H9 (cell line): Measurements from ENCODE around the gene MICALL1. TPM values are rescaled to one million over a fixed set of nuclear protein-coding genes. Genes with fewer than 3 reads are reported as not detected.

Experiments used
- DNase-seq: peaks from one replicate; pipeline ENCODE4 v3.0.0-alpha.2; 2017
- H2AFZ ChIP-seq: one replicate; pipeline ENCODE4 v1.6.1; 2013; ENCODE audit warnings: mild to moderate bottlenecking, low read length, control low read depth, moderate library complexity
- H2AK5ac ChIP-seq: 2 replicates; pipeline ENCODE4 v1.6.1; 2013; ENCODE audit warnings: low read length, control low read depth, mixed read lengths; ENCODE audit not compliant: insufficient read length
- H2BK120ac ChIP-seq: one replicate; pipeline ENCODE4 v1.6.1; 2013; ENCODE audit warnings: low read depth, mild to moderate bottlenecking, low read length, control low read depth, inconsistent platforms; ENCODE audit not compliant: poor library complexity, severe bottlenecking
- H2BK12ac ChIP-seq: 2 replicates; pipeline ENCODE4 v1.6.1; 2013; ENCODE audit warnings: low read length, control low read depth, mixed read lengths, low read depth; ENCODE audit not compliant: insufficient read length
- H2BK15ac ChIP-seq: 2 replicates; pipeline ENCODE4 v1.6.1; 2013; ENCODE audit warnings: low read depth, low read length, control low read depth
- H2BK20ac ChIP-seq: one replicate; pipeline ENCODE4 v1.6.1; 2013; ENCODE audit warnings: low read depth, mild to moderate bottlenecking, low read length, control low read depth, inconsistent platforms; ENCODE audit not compliant: poor library complexity, severe bottlenecking
- H2BK5ac ChIP-seq: 2 replicates; pipeline ENCODE4 v1.6.1; 2013; ENCODE audit warnings: low read length, control low read depth, mixed read lengths; ENCODE audit not compliant: insufficient read length
- H3K14ac ChIP-seq: 2 replicates; pipeline ENCODE4 v1.6.1; 2013; ENCODE audit warnings: low read length, control low read depth; ENCODE audit not compliant: insufficient read depth
- H3K18ac ChIP-seq: 2 replicates; pipeline ENCODE4 v1.6.1; 2013; ENCODE audit warnings: low read depth, mild to moderate bottlenecking, mixed read lengths, low read length, control low read depth; ENCODE audit not compliant: insufficient read length
- H3K23ac ChIP-seq: 2 replicates; pipeline ENCODE4 v1.6.1; 2013; ENCODE audit warnings: low read length, control low read depth, mixed read lengths, low read depth; ENCODE audit not compliant: insufficient read length
- H3K23me2 ChIP-seq: 2 replicates; pipeline ENCODE4 v1.6.1; 2013; ENCODE audit warnings: low read depth, mild to moderate bottlenecking, mixed read lengths, low read length, control low read depth; ENCODE audit not compliant: insufficient read length, poor library complexity, severe bottlenecking
- H3K27ac ChIP-seq: 2 replicates; pipeline ENCODE4 v1.5.1; 2013; ENCODE audit warnings: low read length, control low read depth, mixed read lengths, low read depth; ENCODE audit not compliant: insufficient read length
- H3K27me3 ChIP-seq: 2 replicates; pipeline ENCODE4 v1.6.1; 2013; ENCODE audit warnings: low read length, control low read depth, inconsistent platforms; ENCODE audit not compliant: insufficient read depth
- H3K4ac ChIP-seq: 2 replicates; pipeline ENCODE4 v1.6.1; 2013; ENCODE audit warnings: low read depth, mild to moderate bottlenecking, control low read depth, inconsistent platforms, low read length, moderate library complexity
- H3K4me1 ChIP-seq: 2 replicates; pipeline ENCODE4 v1.6.1; 2013; ENCODE audit warnings: low read length, control low read depth, inconsistent platforms; ENCODE audit not compliant: insufficient read depth
- H3K4me2 ChIP-seq: 2 replicates; pipeline ENCODE4 v1.6.1; 2013; ENCODE audit warnings: low read length, control low read depth, mixed read lengths; ENCODE audit not compliant: insufficient read length, insufficient read depth
- H3K56ac ChIP-seq: 2 replicates; pipeline ENCODE4 v1.6.1; 2013; ENCODE audit warnings: low read depth, mild to moderate bottlenecking, mixed read lengths, low read length, control low read depth; ENCODE audit not compliant: insufficient read length
- H3K79me1 ChIP-seq: 2 replicates; pipeline ENCODE4 v1.6.1; 2013; ENCODE audit warnings: low read depth, mild to moderate bottlenecking, moderate library complexity, low read length, control low read depth, inconsistent platforms; ENCODE audit not compliant: insufficient read depth, poor library complexity, severe bottlenecking
- H3K79me2 ChIP-seq: 2 replicates; pipeline ENCODE4 v1.6.1; 2013; ENCODE audit warnings: low read length, control low read depth, inconsistent platforms; ENCODE audit not compliant: insufficient read depth
- H3K9ac ChIP-seq: 2 replicates; pipeline ENCODE4 v1.6.1; 2013; ENCODE audit warnings: low read length, control low read depth, mixed read lengths; ENCODE audit not compliant: insufficient read length; ENCODE audit errors: extremely low read depth
- H3K9me3 ChIP-seq: one replicate; pipeline ENCODE4 v1.6.1; 2013; ENCODE audit warnings: low read depth, low read length, inconsistent platforms; ENCODE audit not compliant: control insufficient read depth
- H3T11ph ChIP-seq: one replicate; pipeline ENCODE4 v1.6.1; 2013; ENCODE audit warnings: mild to moderate bottlenecking, low read length, control low read depth, inconsistent platforms
- H4K20me1 ChIP-seq: one replicate; pipeline ENCODE4 v1.6.1; 2013; ENCODE audit not compliant: control insufficient read depth, insufficient read length, insufficient read depth
- H4K5ac ChIP-seq: 2 replicates; pipeline ENCODE4 v1.6.1; 2013; ENCODE audit warnings: low read depth, mild to moderate bottlenecking, mixed read lengths, low read length, control low read depth; ENCODE audit not compliant: insufficient read length
- H4K8ac ChIP-seq: replicated peaks from 2 replicates; pipeline ENCODE4 v1.6.1; 2013; ENCODE audit warnings: low read length, control low read depth, mixed read lengths, low read depth; ENCODE audit not compliant: insufficient read length
- H4K91ac ChIP-seq: 2 replicates; pipeline ENCODE4 v1.6.1; 2013; ENCODE audit warnings: low read depth, mild to moderate bottlenecking, moderate library complexity, mixed read lengths, low read length, control low read depth; ENCODE audit not compliant: insufficient read length
- H3K27ac Mint-ChIP-seq, 3 experiments: 2 replicates in 2 of 3; 3 replicates in 1 of 3; pipeline ENCODE4 v1.8.0; 2020 to 2021; ENCODE audit warnings: mixed read lengths in 3 of 3, mild to moderate bottlenecking in 1 of 3, moderate library complexity in 1 of 3
- H3K27me3 Mint-ChIP-seq: 2 replicates; pipeline ENCODE4 v1.8.0; 2021; ENCODE audit warnings: low read depth, mild to moderate bottlenecking, moderate library complexity, mixed read lengths
- H3K36me3 Mint-ChIP-seq, 3 experiments: 2 replicates in 2 of 3; 3 replicates in 1 of 3; pipeline ENCODE4 v1.8.0; 2020 to 2021; ENCODE audit warnings: low read depth in 3 of 3, mixed read lengths in 3 of 3; ENCODE audit not compliant: insufficient read depth in 1 of 3
- H3K4me1 Mint-ChIP-seq, 2 experiments: 2 replicates each; pipeline ENCODE4 v1.8.0; 2020; ENCODE audit warnings: mixed read lengths in 2 of 2
- H3K4me3 Mint-ChIP-seq, 2 experiments: 2 replicates in 1 of 2; 3 replicates in 1 of 2; pipeline ENCODE4 v1.8.0; 2020 to 2021; ENCODE audit warnings: mild to moderate bottlenecking in 2 of 2, mixed read lengths in 2 of 2, moderate library complexity in 1 of 2
- H3K9me3 Mint-ChIP-seq, 2 experiments: 2 replicates in 1 of 2; 3 replicates in 1 of 2; pipeline ENCODE4 v1.8.0; 2020; ENCODE audit warnings: mild to moderate bottlenecking in 2 of 2, mixed read lengths in 2 of 2, moderate library complexity in 1 of 2
- CTCF ChIP-seq: fragments of 200-600 bp; sonication (generic); conservative IDR thresholded peaks from 3 replicates; pipeline ENCODE4 v1.8.0; 2021; ENCODE audit warnings: antibody characterized with exemption, mild to moderate bottlenecking
- WGBS: extraction: QIAGEN DNeasy Blood & Tissue Kit; methylation state at CpG from one replicate; pipeline ENCODE4 v1.1.7; 2013; ENCODE audit warnings: missing lambda C conversion rate, low lambda C conversion rate, mixed read lengths; ENCODE audit not compliant: insufficient read length; ENCODE audit errors: extremely low coverage; 5-methylcytosine and 5-hydroxymethylcytosine counted together
- total RNA-seq: library from RNA; stranded (reverse); gene quantifications from 2 replicates; pipeline ENCODE4 v1.2.1, GENCODE V29; 2021

Gene MICALL1
- total RNA-seq, 1 experiment from 2014 or later = 33.3 TPM

- Mint-ChIP-seq H3K4me1 (0 out of 4 replicates have a peak, but pooled peaks cover 0 to 3% of the 10 kb centered on the region in 2 experiments), H3K4me3 (no peak overlapping the region), H3K36me3 (peaks cover 0 to 48% (median 23%) of the 10 kb centered on the region in 3 experiments; a peak in 6 of 7 replicates), H3K9me3 (no peaks in the 10 kb centered on the region), H3K27me3 (no peaks in the 10 kb centered on the region), H3K27ac (no peak overlapping the region)
- H2AK5ac ChIP-seq = no peak overlapping the region
- H2BK120ac ChIP-seq = no peak overlapping the region
- H2BK5ac ChIP-seq = no peak overlapping the region
- no peak overlapping the region for H4K5ac ChIP-seq
- no peak overlapping the region for H3K18ac ChIP-seq
- no peaks in the 10 kb centered on the region for H3K79me1 ChIP-seq
- no peak overlapping the region for H3K4ac ChIP-seq
- no peaks in the 10 kb centered on the region for H3K4me1 ChIP-seq
- no peak overlapping the region for H2AFZ ChIP-seq
- no CpG with 5 or more reads among the region's 3 CpGs for WGBS
- no peak overlapping the region for H3K9ac ChIP-seq
- H3K9me3 ChIP-seq = no peaks in the 10 kb centered on the region
- no peak overlapping the region for H3K4me2 ChIP-seq
- H4K20me1 ChIP-seq = no peaks in the 10 kb centered on the region
- no peak for TF ChIP-seq CTCF
- no peak overlapping the region for H2BK12ac ChIP-seq
- no peak overlapping the region for H3T11ph ChIP-seq
- no peak overlapping the region for H2BK20ac ChIP-seq
- H4K8ac ChIP-seq = no peak overlapping the region
- H3K23me2 ChIP-seq = peaks cover 2% of the 10 kb centered on the region
- H3K27me3 ChIP-seq = no peaks in the 10 kb centered on the region
- no peak overlapping the region for H3K14ac ChIP-seq
- DNase-seq = no peak
- H4K91ac ChIP-seq = no peak overlapping the region
- no peak overlapping the region for H3K23ac ChIP-seq
- no peak overlapping the region for H2BK15ac ChIP-seq
- H3K27ac ChIP-seq = no peak overlapping the region
- no peaks in the 10 kb centered on the region for H3K79me2 ChIP-seq
- no peak overlapping the region for H3K56ac ChIP-seq
Measured at GRCh38 chr22:37925330-37925729, 19.2 kb downstream of the MICALL1 start.
